Endothelial cell of umbilical vein (primary cell): ENCODE results near the gene LCE1A. TPM values are rescaled to one million over a fixed set of nuclear protein-coding genes. Genes with fewer than 3 reads are reported as not detected.

Source experiments
- BruUV-seq: library from RNA; stranded (reverse); fragments of 400-500 nt; replicated peaks from 2 replicates; lab custom pipeline; 2021; lab: Mats Ljungman, UMichigan
- CTCF ChIA-PET: fragments of 300-600, 350-600 bp; sonication (Branson Sonifier 250); formaldehyde crosslinking; loops from one replicate; lab custom pipeline; 2021; ENCODE audit warnings: antibody characterized with exemption, inconsistent platforms; lab: Charles Lee
- POLR2A ChIA-PET: fragments of 300-600, 350-600 bp; sonication (Branson Sonifier 250); formaldehyde crosslinking; loops from one replicate; lab custom pipeline; 2021; ENCODE audit warnings: antibody characterized with exemption, inconsistent platforms; lab: Charles Lee
- DNase-seq: peaks from one replicate; pipeline ENCODE4 v3.0.0-alpha.2; 2011; ENCODE audit warnings: low read depth, low spot score
- FAIRE-seq: peaks from 2 replicates; lab custom pipeline; 2011; peaks lifted over from hg19 to GRCh38; lab: Jason Lieb, UNC
- H2AFZ ChIP-seq: 2 replicates; pipeline ENCODE4 v1.6.0; 2012; ENCODE audit warnings: low read depth, low read length, control low read depth, inconsistent platforms
- H3K27ac ChIP-seq: 2 replicates; pipeline ENCODE4 v1.5.1; 2011; ENCODE audit warnings: low read depth, mild to moderate bottlenecking, control low read depth, low read length, moderate library complexity; ENCODE audit not compliant: insufficient read depth
- H3K27me3 ChIP-seq, 2 experiments: 2 replicates each; pipeline versions ENCODE4 v1.6.0 to v1.6.1; 2011; ENCODE audit warnings: low read length in 2 of 2, mixed read lengths in 1 of 2; ENCODE audit not compliant: control insufficient read depth in 2 of 2, insufficient read depth in 2 of 2
- H3K36me3 ChIP-seq, 2 experiments: 2 replicates in 1 of 2; 3 replicates in 1 of 2; pipeline ENCODE4 v1.5.1; 2011; ENCODE audit warnings: low read length in 2 of 2, mild to moderate bottlenecking in 1 of 2, moderate library complexity in 1 of 2; ENCODE audit not compliant: control insufficient read depth in 2 of 2, insufficient read depth in 2 of 2; ENCODE audit errors: extremely low read depth in 1 of 2
- H3K4me1 ChIP-seq: 3 replicates; pipeline ENCODE4 v1.5.1; 2011; ENCODE audit warnings: mild to moderate bottlenecking, low read length; ENCODE audit not compliant: control insufficient read depth, insufficient read depth; ENCODE audit errors: extremely low read depth
- H3K4me2 ChIP-seq: 2 replicates; pipeline ENCODE4 v1.6.1; 2011; ENCODE audit warnings: low read length, control low read depth, mixed read lengths; ENCODE audit not compliant: insufficient read depth
- H3K4me3 ChIP-seq, 3 experiments: fragments of 200-600 bp in 1 of 3; sonication (generic), shearing (Covaris generic) in 1 of 3; replicated peaks in 1 of 3; 2 replicates each; pipeline ENCODE4 v1.5.1; 2011 to 2016; ENCODE audit warnings: control low read depth in 3 of 3, low read length in 3 of 3, mild to moderate bottlenecking in 2 of 3, inconsistent platforms in 1 of 3, low read depth in 1 of 3, moderate library complexity in 1 of 3; ENCODE audit not compliant: insufficient read depth in 1 of 3
- H3K79me2 ChIP-seq: 2 replicates; pipeline ENCODE4 v1.6.0; 2012; ENCODE audit warnings: low read length, inconsistent platforms; ENCODE audit not compliant: control insufficient read depth, insufficient read depth
- H3K9ac ChIP-seq: replicated peaks from 2 replicates; pipeline ENCODE3; 2011; ENCODE audit warnings: low read length, control low read depth; ENCODE audit not compliant: insufficient read depth; ENCODE audit errors: extremely low read depth
- H3K9me1 ChIP-seq: replicated peaks from 3 replicates; pipeline ENCODE4 v1.6.0; 2011; ENCODE audit warnings: mild to moderate bottlenecking, low read length; ENCODE audit not compliant: control insufficient read depth, insufficient read depth; ENCODE audit errors: extremely low read depth
- H3K9me3 ChIP-seq: replicated peaks from 2 replicates; pipeline ENCODE4 v1.5.1; 2012; ENCODE audit warnings: low read length, inconsistent platforms; ENCODE audit not compliant: control insufficient read depth, insufficient read depth
- H4K20me1 ChIP-seq: replicated peaks from 2 replicates; pipeline ENCODE3; 2011; ENCODE audit warnings: mild to moderate bottlenecking, low read length; ENCODE audit not compliant: control insufficient read depth, insufficient read depth; ENCODE audit errors: extremely low read depth
- EZH2 ChIP-seq: IDR thresholded peaks from 2 replicates; pipeline ENCODE4 v1.6.1; 2012; ENCODE audit warnings: borderline replicate concordance, low read depth, mild to moderate bottlenecking, moderate library complexity, low read length, inconsistent platforms; ENCODE audit not compliant: severe bottlenecking
- FOS ChIP-seq: IDR thresholded peaks from 2 replicates; pipeline ENCODE4 v1.6.1; 2011; ENCODE audit warnings: mild to moderate bottlenecking, low read length, moderate library complexity, borderline replicate concordance; ENCODE audit not compliant: insufficient read depth
- GATA2 ChIP-seq: IDR thresholded peaks from 2 replicates; pipeline ENCODE4 v1.7.0; 2011; ENCODE audit warnings: low read depth, mild to moderate bottlenecking, moderate library complexity, mixed read lengths, low read length; ENCODE audit not compliant: insufficient read length, insufficient read depth
- JUN ChIP-seq: IDR thresholded peaks from 2 replicates; pipeline ENCODE4 v1.6.1; 2011; ENCODE audit warnings: borderline replicate concordance, low read depth; ENCODE audit not compliant: insufficient read length, insufficient read depth
- MAX ChIP-seq: IDR thresholded peaks from 2 replicates; pipeline ENCODE4 v1.6.1; 2011; ENCODE audit not compliant: insufficient read depth, insufficient read length
- MYC ChIP-seq: IDR thresholded peaks from one replicate; pipeline ENCODE4 v1.6.1; 2011; ENCODE audit warnings: mild to moderate bottlenecking, low read depth, low read length
- POLR2A ChIP-seq: IDR thresholded peaks from 2 replicates; pipeline ENCODE4 v1.6.1; 2012; ENCODE audit warnings: low read depth, mild to moderate bottlenecking, control low read depth, low read length
- POLR2AphosphoS5 ChIP-seq: IDR thresholded peaks from 2 replicates; pipeline ENCODE4 v1.6.1; 2012; ENCODE audit warnings: low read depth, mild to moderate bottlenecking, control low read depth, low read length, moderate library complexity; ENCODE audit not compliant: insufficient read depth
- dilution Hi-C: fragments of 300-500 bp; cut with MboI; formaldehyde crosslinking; loops from one replicate; pipeline ENCODE4 v1.15.0; 2019; ENCODE audit warnings: low sequenced_read_pairs; ENCODE audit not compliant: extremely low pct_ligation_motif_present
- intact Hi-C: fragments of 100-400 bp; cut with micrococcal nuclease; formaldehyde crosslinking; loops from one replicate; pipeline ENCODE4 v1.10.0; 2022
- polyA plus RNA-seq, 4 experiments: library from polyadenylated mRNA; depleted of rRNA in 3 of 4; stranded (reverse) in 3 of 4; unstranded in 1 of 4; fragments of >200 nt; gene quantifications; 2 replicates each; pipeline versions ENCODE4 v1.2.1 to v1.2.3, GENCODE V29; 2011 to 2012; ENCODE audit warnings: missing spikeins in 1 of 4
- total RNA-seq: library from RNA; stranded (reverse); gene quantifications from 2 replicates; pipeline ENCODE4 v1.2.3, GENCODE V29; 2021

Gene LCE1A
- total and polyA plus RNA-seq, 2 donors (not counting 3 experiments of a cell fraction or from before 2014, with no cell fraction given): not detected

DNA sequence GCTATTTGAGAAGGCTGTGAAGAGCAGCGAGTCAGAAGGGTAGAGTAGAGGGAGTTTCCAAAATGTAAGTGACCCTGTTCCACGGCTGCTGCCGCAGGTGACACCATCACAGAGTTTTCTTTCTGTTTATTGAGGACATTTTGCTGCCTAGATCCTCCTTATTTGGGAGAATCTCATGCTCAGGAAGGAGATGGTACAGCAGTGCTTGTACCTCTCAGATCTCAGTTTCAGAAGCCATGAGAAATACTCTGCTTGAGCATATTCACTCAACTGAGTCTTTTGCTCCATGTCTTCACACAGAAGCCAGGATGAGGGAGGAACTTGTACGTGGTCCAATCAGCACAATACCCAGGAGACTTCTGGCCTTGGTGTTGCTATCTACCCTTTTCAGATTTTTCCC, 34.1 kb downstream of the LCE1A start:
- BruUV-seq: no TSS peak

GRCh38 chr1:152864443-152864842, 37.2 kb downstream of the LCE1A start:
- Histone ChIP-seq H3K4me3 (no peak overlapping the region), H3K9ac (no peak overlapping the region), H3K9me3 (no peaks in the 10 kb centered on the region), H2AFZ (no peak overlapping the region), H3K4me1 (no peaks in the 10 kb centered on the region), H3K27me3 (no peaks in the 10 kb centered on the region), H3K36me3 (no peaks in the 10 kb centered on the region), H3K4me2 (no peak overlapping the region), H3K27ac (no peak overlapping the region), H4K20me1 (no peaks in the 10 kb centered on the region), H3K79me2 (no peaks in the 10 kb centered on the region), H3K9me1 (no peaks in the 10 kb centered on the region)
- ChIA-PET CTCF (no interaction called here), POLR2A (no interaction called here)
- dilution Hi-C loops: no loop called here
- intact Hi-C loops: no loop called here
- BruUV-seq: no TSS peak
- DNase-seq (no peak), FAIRE-seq (no peak)
- TF ChIP-seq JUN: no peak
- TF ChIP-seq EZH2: no peak
- TF ChIP-seq GATA2: no peak
- no peak for TF ChIP-seq MYC
- TF ChIP-seq MAX: no peak
- no peak for TF ChIP-seq FOS
- TF ChIP-seq POLR2A: no peak
- no peak for TF ChIP-seq POLR2AphosphoS5

More for the DNA sequence above, 34.1 kb downstream of the LCE1A start:
- Histone ChIP-seq H3K9ac (no peak overlapping the region), H3K79me2 (no peaks in the 10 kb centered on the region), H3K9me1 (no peaks in the 10 kb centered on the region), H3K27me3 (no peaks in the 10 kb centered on the region), H3K4me2 (no peak overlapping the region), H3K27ac (no peak overlapping the region), H3K36me3 (no peaks in the 10 kb centered on the region), H3K4me1 (no peaks in the 10 kb centered on the region), H3K9me3 (no peaks in the 10 kb centered on the region), H3K4me3 (no peak overlapping the region), H2AFZ (no peak overlapping the region), H4K20me1 (no peaks in the 10 kb centered on the region)
- FAIRE-seq (no peak), DNase-seq (no peak)
- POLR2A ChIA-PET: no interaction called here
- CTCF ChIA-PET: no interaction called here
- intact Hi-C loops (no loop called here), dilution Hi-C loops (no loop called here)
- TF ChIP-seq EZH2: no peak
